Heart left ventricle (tissue), 16 donors: Measurements from ENCODE around the gene RBM38. TPM values are rescaled to one million over a fixed set of nuclear protein-coding genes. Genes with fewer than 3 reads are reported as not detected.

Experiments used
- ATAC-seq, 4 donors: fragments of 200-7000 bp; cut with Tn5 transposase; one replicate each; pipeline ENCODE4 v1.9.1; 2020 to 2022; ENCODE audit warnings: moderate library complexity in 4 of 4, mild to moderate bottlenecking in 3 of 4, moderate number of reproducible peaks in 1 of 4
- DNase-seq, 5 donors: peaks; one replicate each; pipeline ENCODE4 v3.0.0-alpha.2; 2020
- H3K27ac ChIP-seq, 12 donors: fragments of 200-600 bp; sonication (generic) in 4 of 12; one replicate each; pipeline versions ENCODE4 v1.5.0 to v1.8.0; 2016 to 2022; ENCODE audit warnings: mild to moderate bottlenecking in 2 of 12
- H3K27me3 ChIP-seq, 9 donors: fragments of 200-600 bp; sonication (generic) in 2 of 9; one replicate each; pipeline versions ENCODE4 v1.5.1 to v1.8.0; 2016 to 2022; ENCODE audit warnings: mild to moderate bottlenecking in 3 of 9
- H3K36me3 ChIP-seq, 9 donors: fragments of 200-600 bp; sonication (generic) in 2 of 9; one replicate each; pipeline versions ENCODE4 v1.5.0 to v1.8.0; 2018 to 2022; ENCODE audit warnings: mild to moderate bottlenecking in 2 of 9
- H3K4me1 ChIP-seq, 12 donors: fragments of 200-600 bp; sonication (generic) in 4 of 12; one replicate each; pipeline versions ENCODE4 v1.5.0 to v1.8.0; 2016 to 2022; ENCODE audit warnings: mild to moderate bottlenecking in 3 of 12
- H3K4me3 ChIP-seq, 12 donors: fragments of 200-600 bp; sonication (generic) in 4 of 12; one replicate each; pipeline versions ENCODE4 v1.5.0 to v1.8.0; 2017 to 2022; ENCODE audit warnings: mild to moderate bottlenecking in 9 of 12, moderate library complexity in 4 of 12
- H3K9me3 ChIP-seq, 12 donors: fragments of 200-600 bp; sonication (generic) in 4 of 12; one replicate each; pipeline versions ENCODE4 v1.5.0 to v1.8.0; 2016 to 2022; ENCODE audit warnings: mild to moderate bottlenecking in 1 of 12
- CTCF ChIP-seq, 12 donors: fragments of 200-600 bp; sonication (generic) in 4 of 12; IDR thresholded peaks; one replicate each; pipeline versions ENCODE4 v1.5.0 to v1.8.0; 2018 to 2022; ENCODE audit warnings: antibody characterized with exemption in 12 of 12, mild to moderate bottlenecking in 5 of 12
- POLR2A ChIP-seq, 2 donors: fragments of 450-650 bp; IDR thresholded peaks; one replicate each; pipeline ENCODE4 v1.6.1; 2017; ENCODE audit warnings: antibody characterized with exemption in 2 of 2, mild to moderate bottlenecking in 2 of 2, moderate library complexity in 2 of 2
- WGBS, 4 donors: extraction: QIAGEN DNeasy Blood & Tissue Kit in 2 of 4; methylation state at CpG; one replicate each; pipeline versions ENCODE4 v1.1.5 to v1.1.7; 2013 to 2018; 5-methylcytosine and 5-hydroxymethylcytosine counted together
- intact Hi-C, 10 donors: fragments of 100-400 bp; cut with DNase I; formaldehyde crosslinking; loops; one replicate each; pipeline versions ENCODE4 v1.11.1 to v1.14.2; 2022
- polyA plus RNA-seq, 2 donors: library from polyadenylated mRNA; stranded (reverse); fragments of 200-250 nt; gene quantifications; one replicate each; pipeline ENCODE4 v1.2.3, GENCODE V29; 2013
- total RNA-seq, 9 donors: library from RNA; depleted of rRNA in 2 of 9; stranded (reverse); fragments of >200 nt in 2 of 9; fragmentation: NEBNext Ultra II Directional in 3 of 9; extraction: Animal tissue kit (Norgen Biotek cat#: 25700) in 3 of 9; gene quantifications; one replicate each; pipeline versions ENCODE4 v1.1.0 to v1.2.4, GENCODE V29; 2016 to 2023
- donor health status: ischemic (EF 13 %, LVEDD 7.1; RV severe dilation, severe dysfunction).
- donor health status: healthy with polysubstance abuse.
- donor health status: DM: no; HTN: yes; CAD: no.
- donor health status: DM: no; HTN: no; CAD: no.
- donor health status: ischemic (EF 25% LVEDD 6.9; RV normal size, moderate dysfunction).
- donor health status: ischemic (EF 25% LVEDD 5.7; RV mildly dilated, moderate dysfunction).
- donor health status: healthy.
- donor health status: DM: yes; HTN: yes; CAD: no.
- donor health status: ischemic (EF 35%, LVEDD 5.7; RV mildly dilated, moderate dysfunction).
- donor health status: nonischemic (EF 11% LVEDD 7.7; RV severe dilation, severe dysfunction).
- donor health status: DM: yes; HTN: yes; CAD: no.
- donor health status: PGD.
- donor health status: ischemic (EF 29% LVEDD 5.4; RV normal size, mild dysfunction).
- donor health status: nonischemic (EF 23%, LVEDD 6.1; RV moderate dilation, normal function).

The RBM38 gene
- total and polyA plus RNA-seq, 11 donors, result 45.6 to 112 (median 68.5) TPM

GRCh38 chr20:57374343-57374930, 16.8 kb upstream of the RBM38 start:
- intact Hi-C loops, result loop anchor here in 2 of 10 donors (10.0 kb wide), 1 partner anchor 220 kb away; no protein-coding TSS in a partner anchor
- DNase-seq (no peak), ATAC-seq (no peak)
- TF ChIP-seq POLR2A (IDR thresholded peaks at IDR 0.05), result no peak
- TF ChIP-seq CTCF (IDR thresholded peaks at IDR 0.05), result no peak
- Histone ChIP-seq H3K4me1 (peaks cover 0 to 26% (median 8%) of the 10 kb centered on the region in 12 donors), H3K27me3 (no peaks in the 10 kb centered on the region), H3K36me3 (peaks cover 0 to 100% (median 37%) of the 10 kb centered on the region in 9 donors), H3K27ac (peak overlapping the region in 3 of 12 donors; percentile 2 to 78 (median 22)), H3K4me3 (peak overlapping the region in 2 of 12 donors; percentile 15 to 38), H3K9me3 (no peaks in the 10 kb centered on the region)
- 61 to 72% (median 71%) methylated on average over 12 of the region's 12 CpGs for WGBS, 4 donors

- H3K36me3 ChIP-seq, result peaks cover 0 to 100% (median 43%) of the 10 kb centered on the region in 9 donors
- intact Hi-C loops, result loop anchor here in 2 of 10 donors (10.0 kb wide), 1 partner anchor 220 kb away; no protein-coding TSS in a partner anchor
- peak overlapping the region in 6 of 12 donors; percentile 2 to 78 (median 16) for H3K27ac ChIP-seq
Measured at GRCh38 chr20:57374931-57375651, 16.1 kb upstream of the RBM38 start.

GRCh38 chr20:57375652-57376230, 15.5 kb upstream of the RBM38 start:
- TF ChIP-seq CTCF (IDR thresholded peaks at IDR 0.05) (no peak), POLR2A (IDR thresholded peaks at IDR 0.05) (no peak)
- Histone ChIP-seq H3K9me3 (no peaks in the 10 kb centered on the region), H3K4me1 (peaks cover 0 to 26% (median 8%) of the 10 kb centered on the region in 12 donors), H3K27ac (peak overlapping the region in 5 of 12 donors; percentile 11 to 78 (median 22)), H3K4me3 (peak overlapping the region in 2 of 12 donors; percentile 13 to 38), H3K36me3 (peaks cover 0 to 100% (median 49%) of the 10 kb centered on the region in 9 donors), H3K27me3 (no peaks in the 10 kb centered on the region)
- ATAC-seq, result peak; percentile 17 to 41 (median 25)
- WGBS, 4 donors, result 83 to 90% (median 84%) methylated on average over 10 of the region's 10 CpGs
- intact Hi-C loops, result loop anchor here in 2 of 10 donors (10.0 kb wide), 1 partner anchor 219 kb away; no protein-coding TSS in a partner anchor
- DNase-seq, result peak in 1 of 5 donors; percentile 38

More at GRCh38 chr20:57374931-57375651, 16.1 kb upstream of the RBM38 start:
- H3K27me3 ChIP-seq, result no peaks in the 10 kb centered on the region
- ATAC-seq (peak; percentile 59 to 82 (median 70)), DNase-seq (peak in 3 of 5 donors; percentile 63 to 76 (median 64))
- H3K9me3 ChIP-seq, result no peaks in the 10 kb centered on the region
- peaks cover 0 to 26% (median 8%) of the 10 kb centered on the region in 12 donors for H3K4me1 ChIP-seq
- peak overlapping the region in 3 of 12 donors; percentile 13 to 38 (median 15) for H3K4me3 ChIP-seq
- TF ChIP-seq POLR2A (IDR thresholded peaks at IDR 0.05) (no peak), CTCF (IDR thresholded peaks at IDR 0.05) (no peak)
- WGBS, 4 donors, result 74 to 79% (median 79%) methylated on average over 14 of the region's 14 CpGs
